ENCODE results near the gene VANGL1. TPM values are rescaled to one million over a fixed set of nuclear protein-coding genes. Genes with fewer than 3 reads are reported as not detected.
A peak's percentile ranks its signal among the peaks of the same experiment; 100 is the strongest.

Gene VANGL1
- total and polyA plus RNA-seq, 4 donors: 2.5 to 6.8 (median 3.5) TPM

- Histone ChIP-seq H3K27ac (ENCODE audit: low read depth in 1 of 2, low read length in 2 of 2) (no peak overlapping the region), H3K9ac (ENCODE audit: low read depth in 1 of 2, low read length in 2 of 2) (no peak overlapping the region), H3K4me3 (ENCODE audit: low read depth in 1 of 3, low read length in 3 of 3) (no peak overlapping the region), H3K36me3 (ENCODE audit: control insufficient read depth in 4 of 4, insufficient read depth in 3 of 4, low read depth in 1 of 4, low read length in 3 of 4) (no peaks in the 10 kb centered on the region), H3K27me3 (ENCODE audit: control insufficient read depth in 4 of 4, insufficient read depth in 4 of 4, low read length in 3 of 4) (no peaks in the 10 kb centered on the region), H3K4me1 (ENCODE audit: control insufficient read depth in 4 of 4, insufficient read depth in 4 of 4, low read length in 3 of 4) (peaks cover 0 to 6% (median 0%) of the 10 kb centered on the region in 4 donors), H3K9me3 (ENCODE audit: control insufficient read depth in 4 of 4, low read length in 3 of 4) (peaks cover 0 to 3% (median 0%) of the 10 kb centered on the region in 4 donors)
- DNase-seq (ENCODE audit: low spot score): no peak
- TF ChIP-seq GABPA (IDR thresholded peaks at IDR 0.05 in 1 of 2, conservative IDR thresholded peaks at IDR 0.05 in 1 of 2) (no peak), FOXA2 (IDR thresholded peaks at IDR 0.05) (no peak), ZBTB33 (IDR thresholded peaks at IDR 0.05) (no peak), FOXA1 (IDR thresholded peaks at IDR 0.05) (no peak), REST (IDR thresholded peaks at IDR 0.05) (no peak), RXRA (IDR thresholded peaks at IDR 0.05) (no peak), HNF4G (IDR thresholded peaks at IDR 0.05) (no peak), YY1 (IDR thresholded peaks at IDR 0.05) (no peak), NR2F2 (IDR thresholded peaks at IDR 0.05) (no peak), CTCF (IDR thresholded peaks at IDR 0.05; ENCODE audit: low read depth, low read length, missing input control) (no peak), TAF1 (conservative IDR thresholded peaks at IDR 0.05) (no peak), RAD21 (IDR thresholded peaks at IDR 0.05) (no peak), MAX (IDR thresholded peaks at IDR 0.05) (no peak), SP1 (IDR thresholded peaks at IDR 0.05) (no peak)
- 96% methylated on average over 1 of the region's 1 CpG for WGBS
Measured at GRCh38 chr1:115722221-115722620, 80.5 kb downstream of the VANGL1 start.

GRCh38 chr1:115723756-115724155, 82.0 kb downstream of the VANGL1 start:
- 56% methylated on average over 5 of the region's 5 CpGs for WGBS
- H3K9ac ChIP-seq (ENCODE audit: low read depth in 1 of 2, low read length in 2 of 2): no peak overlapping the region
- no peak overlapping the region for H3K27ac ChIP-seq (ENCODE audit: low read depth in 1 of 2, low read length in 2 of 2)

More at GRCh38 chr1:115723756-115724155, 82.0 kb downstream of the VANGL1 start:
- H3K9me3 ChIP-seq (ENCODE audit: control insufficient read depth in 4 of 4, low read length in 3 of 4): no peaks in the 10 kb centered on the region
- H3K4me3 ChIP-seq (ENCODE audit: low read depth in 1 of 3, low read length in 3 of 3): no peak overlapping the region
- peaks cover 0 to 11% (median 0%) of the 10 kb centered on the region in 4 donors for H3K4me1 ChIP-seq (ENCODE audit: control insufficient read depth in 4 of 4, insufficient read depth in 4 of 4, low read length in 3 of 4)
- no peak for DNase-seq (ENCODE audit: low spot score)
- TF ChIP-seq HNF4A (conservative IDR thresholded peaks at IDR 0.05) (peak; percentile 27 to 33), EGR1 (IDR thresholded peaks at IDR 0.05; ENCODE audit: low read depth in 2 of 2) (no peak), ZBTB33 (IDR thresholded peaks at IDR 0.05) (no peak)
- H3K36me3 ChIP-seq (ENCODE audit: control insufficient read depth in 4 of 4, insufficient read depth in 3 of 4, low read depth in 1 of 4, low read length in 3 of 4): no peaks in the 10 kb centered on the region
- H3K27me3 ChIP-seq (ENCODE audit: control insufficient read depth in 4 of 4, insufficient read depth in 4 of 4, low read length in 3 of 4): no peaks in the 10 kb centered on the region

Measured in liver (tissue), 9 donors.